H7 (cell line): ENCODE data around the gene INPP4A. TPM values are rescaled to one million over a fixed set of nuclear protein-coding genes. Genes with fewer than 3 reads are reported as not detected.
"Not testable (repeated sequence)": the region's sequence is repeated elsewhere in the genome, so short reads cannot be mapped to it uniquely, and the experiment has no call there.

Experiments used
- DNase-seq: peaks from one replicate; pipeline ENCODE4 v3.0.0; 2012
- H3K27me3 ChIP-seq: 2 replicates; pipeline ENCODE4 v1.6.0; 2011; ENCODE audit warnings: mild to moderate bottlenecking, low read length; ENCODE audit not compliant: control insufficient read depth, insufficient read depth
- H3K36me3 ChIP-seq: replicated peaks from 2 replicates; pipeline ENCODE4 v1.5.1; 2011; ENCODE audit warnings: low read length; ENCODE audit not compliant: control insufficient read depth, insufficient read depth
- H3K4me3 ChIP-seq: 2 replicates; pipeline ENCODE4 v1.5.1; 2011; ENCODE audit warnings: low read depth, mild to moderate bottlenecking, control low read depth, low read length, moderate library complexity; ENCODE audit not compliant: insufficient read depth
- total RNA-seq: library from RNA; depleted of rRNA; stranded (reverse); fragments of >200 nt; shearing (Covaris generic); gene quantifications from 2 replicates; pipeline ENCODE4 v1.2.3, GENCODE V29; 2014

INPP4A gene
- total RNA-seq, 1 experiment from 2014 or later, result 32.0 TPM

DNA sequence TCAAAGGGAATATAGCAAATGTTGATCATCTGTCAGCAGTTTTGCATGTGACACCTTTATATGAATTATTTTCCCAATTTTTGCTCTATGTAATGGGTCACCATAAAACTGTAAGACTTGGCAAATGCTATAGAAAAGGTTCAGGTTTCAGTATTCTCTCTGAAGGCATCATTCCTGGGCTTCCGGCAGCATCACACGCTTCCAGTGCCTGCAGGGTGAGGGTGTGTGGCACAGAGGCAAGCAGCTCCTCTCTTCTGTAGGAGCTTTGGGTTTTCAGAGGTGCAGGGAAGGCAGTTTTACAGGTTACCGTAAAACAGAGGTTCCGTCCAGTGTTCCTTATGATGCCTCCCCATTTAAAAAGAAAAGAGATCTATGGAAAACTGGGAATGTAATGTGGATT, 144.8 kb downstream of the INPP4A start:
- DNase-seq, result no peak
- Histone ChIP-seq H3K4me3 (no peak overlapping the region), H3K27me3 (no peaks in the 10 kb centered on the region), H3K36me3 (peaks cover 1% of the 10 kb centered on the region; the same call in 1 of the 2 replicates)

DNA sequence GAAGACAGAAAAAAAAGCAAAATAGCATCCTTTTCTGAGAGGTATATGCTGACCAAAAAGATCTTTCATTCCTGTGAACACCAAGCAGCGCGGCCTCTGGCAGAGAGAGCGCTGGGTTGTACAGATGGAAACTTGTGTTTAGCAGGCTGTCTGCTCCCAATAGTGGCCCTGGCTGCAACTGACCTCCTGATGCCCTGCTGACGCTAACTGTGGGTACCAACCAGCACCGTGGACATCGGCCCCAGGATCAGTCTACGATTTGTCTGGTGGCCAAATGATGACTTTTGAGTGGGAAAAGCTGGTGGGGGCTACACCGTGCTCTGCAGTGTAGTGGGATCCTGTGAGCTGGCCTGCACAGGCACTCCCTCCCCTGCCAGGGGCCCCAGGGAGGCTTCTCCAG, 147.9 kb downstream of the INPP4A start:
- Histone ChIP-seq H3K4me3 (no peak overlapping the region), H3K36me3 (peaks cover 1% of the 10 kb centered on the region; the same call in 1 of the 2 replicates), H3K27me3 (no peaks in the 10 kb centered on the region)
- DNase-seq, result no peak

DNA sequence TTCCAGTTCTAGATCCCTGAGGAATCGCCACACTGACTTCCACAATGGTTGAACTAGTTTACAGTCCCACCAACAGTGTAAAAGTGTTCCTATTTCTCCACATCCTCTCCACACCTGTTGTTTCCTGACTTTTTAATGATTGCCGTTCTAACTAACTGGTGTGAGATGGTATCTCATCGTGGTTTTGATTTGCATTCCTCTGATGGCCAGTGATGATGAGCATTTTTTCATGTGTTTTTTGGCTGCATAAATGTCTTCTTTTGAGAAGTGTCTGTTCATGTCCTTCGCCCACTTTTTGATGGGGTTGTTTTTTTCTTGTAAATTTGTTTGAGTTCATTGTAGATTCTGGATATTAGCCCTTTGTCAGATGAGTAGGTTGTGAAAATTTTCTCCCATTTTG, 150.0 kb downstream of the INPP4A start:
- not testable (repeated sequence) for H3K36me3 ChIP-seq, DNase-seq, H3K27me3 ChIP-seq, H3K4me3 ChIP-seq

DNA sequence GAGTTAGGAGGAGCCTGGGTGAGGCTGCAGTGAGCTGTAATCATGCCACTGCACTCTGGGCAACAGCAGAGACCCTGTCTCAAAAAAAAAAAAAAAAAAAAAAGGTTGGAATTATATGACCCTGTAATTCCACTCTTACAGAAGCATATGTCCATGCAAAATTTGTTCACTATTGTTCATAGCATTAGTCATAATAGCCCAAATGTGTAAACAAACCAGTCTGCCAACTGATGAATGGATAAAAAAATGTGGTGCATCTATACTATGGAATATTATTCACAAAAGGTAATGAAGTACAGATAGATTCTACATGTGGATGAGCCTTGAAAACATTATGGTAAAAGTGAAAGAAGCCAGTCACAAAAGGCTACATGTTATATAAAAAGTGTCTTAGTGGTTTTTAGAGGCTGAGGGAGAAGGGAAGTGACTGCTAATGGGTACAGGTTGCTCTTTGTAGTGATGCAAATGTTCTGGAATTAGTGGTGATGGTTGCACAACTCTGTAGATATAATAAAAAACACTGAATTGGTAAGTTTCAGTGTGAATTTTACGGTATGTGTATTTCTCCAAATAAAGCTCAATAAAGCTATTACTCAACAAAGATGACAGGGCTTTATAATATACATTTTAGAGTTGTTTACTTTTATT, 154.2 kb downstream of the INPP4A start:
- no peak for DNase-seq
- no peaks in the 10 kb centered on the region for H3K27me3 ChIP-seq
- H3K36me3 ChIP-seq, result no peaks in the 10 kb centered on the region; the same call in none of the 2 replicates
- no peak overlapping the region for H3K4me3 ChIP-seq

DNA sequence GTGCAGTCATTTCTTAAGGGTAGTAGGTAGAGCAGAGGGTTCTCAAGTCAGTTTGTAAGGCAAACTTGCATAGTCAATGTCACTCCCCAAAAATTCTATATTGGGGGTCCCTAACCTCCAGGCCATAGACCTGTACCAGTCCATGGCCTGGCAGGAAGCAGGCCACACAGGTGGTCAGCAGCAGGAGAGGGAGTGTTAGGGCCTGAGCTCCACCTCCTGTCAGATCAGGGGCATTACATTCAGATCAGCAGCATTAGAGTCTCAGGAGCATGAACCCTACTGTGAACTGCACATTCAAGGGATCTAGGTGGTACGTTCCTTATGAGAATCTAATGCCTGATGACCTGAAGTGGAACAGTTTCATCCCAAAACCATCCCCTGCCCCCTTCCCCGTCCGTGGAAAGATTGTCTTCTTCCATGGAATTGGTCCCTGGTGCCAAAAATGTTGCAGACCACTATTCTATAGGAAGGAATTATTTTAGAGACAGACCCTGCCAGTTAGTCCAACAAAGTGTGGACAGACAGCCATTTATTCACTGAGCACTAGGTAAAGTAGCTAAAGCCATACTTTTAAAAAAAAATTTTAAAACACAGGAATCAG, 157.0 kb downstream of the INPP4A start:
- Histone ChIP-seq H3K27me3 (no peaks in the 10 kb centered on the region), H3K4me3 (no peak overlapping the region), H3K36me3 (no peaks in the 10 kb centered on the region; the same call in none of the 2 replicates)
- DNase-seq, result peak; percentile 74

DNA sequence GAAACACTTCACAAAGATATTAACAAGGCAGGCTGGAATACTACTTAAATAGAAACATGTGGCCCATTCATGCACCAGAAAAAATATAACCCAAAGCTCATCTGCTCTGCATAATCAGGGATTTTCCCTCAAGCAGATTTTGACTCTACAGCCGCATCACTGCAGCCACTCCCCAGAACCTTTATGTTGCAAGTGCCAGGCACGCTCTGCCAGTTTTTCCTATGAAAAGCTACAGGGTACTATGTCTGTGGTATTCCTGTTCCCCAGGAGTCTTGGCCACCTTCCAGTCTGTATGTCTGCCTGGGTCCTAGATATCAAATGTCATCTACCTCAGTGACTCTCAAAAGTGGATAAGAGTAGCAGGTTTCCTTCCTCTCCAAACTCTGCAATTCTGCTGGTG, 159.9 kb downstream of the INPP4A start:
- no peaks in the 10 kb centered on the region; the same call in 1 of the 2 replicates for H3K36me3 ChIP-seq
- no peak overlapping the region for H3K4me3 ChIP-seq
- no peaks in the 10 kb centered on the region for H3K27me3 ChIP-seq
- DNase-seq, result no peak

DNA sequence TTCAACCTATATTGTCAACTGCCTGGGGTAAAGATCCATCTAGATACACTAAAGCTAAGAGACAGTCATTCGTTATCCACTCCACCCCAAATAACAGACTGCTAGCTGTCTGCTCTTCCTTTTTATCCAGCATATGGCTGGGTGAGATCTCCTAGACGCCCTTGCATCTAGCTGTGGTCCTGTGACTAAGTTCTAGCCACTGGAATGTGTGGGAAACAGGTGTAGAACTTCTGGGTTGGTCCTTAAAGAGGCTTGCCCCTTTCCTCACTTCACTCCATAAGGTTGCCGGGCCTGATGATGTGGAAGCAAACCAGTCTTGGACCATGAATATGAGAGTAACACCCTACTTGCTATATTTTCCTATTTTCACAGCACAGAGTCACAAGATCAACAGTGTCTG, 160.4 kb downstream of the INPP4A start:
- no peak for DNase-seq
- H3K27me3 ChIP-seq, result no peaks in the 10 kb centered on the region
- H3K36me3 ChIP-seq, result no peaks in the 10 kb centered on the region; the same call in 1 of the 2 replicates
- H3K4me3 ChIP-seq, result no peak overlapping the region

DNA sequence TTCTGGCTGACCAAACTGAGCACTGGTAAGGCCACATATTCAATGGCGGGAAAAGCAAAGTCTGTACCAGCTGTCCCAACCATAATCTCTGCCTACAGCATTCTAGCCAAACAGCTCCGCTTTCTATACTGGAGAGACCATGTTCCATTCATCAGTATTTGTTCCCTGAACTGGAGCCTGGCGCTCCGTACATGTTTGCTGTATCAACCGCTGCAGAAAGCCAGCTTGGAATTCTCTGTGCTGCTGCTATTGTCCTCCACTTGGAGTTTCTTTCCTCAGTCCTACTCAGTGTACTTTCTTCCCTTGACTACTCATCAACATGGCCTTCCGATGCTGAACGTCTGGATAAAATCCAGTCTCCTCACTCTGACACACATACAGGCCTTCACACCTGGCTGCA, 161.8 kb downstream of the INPP4A start:
- no peaks in the 10 kb centered on the region for H3K27me3 ChIP-seq
- peaks cover 10% of the 10 kb centered on the region for H3K36me3 ChIP-seq
- no peak overlapping the region for H3K4me3 ChIP-seq
- DNase-seq, result no peak

DNA sequence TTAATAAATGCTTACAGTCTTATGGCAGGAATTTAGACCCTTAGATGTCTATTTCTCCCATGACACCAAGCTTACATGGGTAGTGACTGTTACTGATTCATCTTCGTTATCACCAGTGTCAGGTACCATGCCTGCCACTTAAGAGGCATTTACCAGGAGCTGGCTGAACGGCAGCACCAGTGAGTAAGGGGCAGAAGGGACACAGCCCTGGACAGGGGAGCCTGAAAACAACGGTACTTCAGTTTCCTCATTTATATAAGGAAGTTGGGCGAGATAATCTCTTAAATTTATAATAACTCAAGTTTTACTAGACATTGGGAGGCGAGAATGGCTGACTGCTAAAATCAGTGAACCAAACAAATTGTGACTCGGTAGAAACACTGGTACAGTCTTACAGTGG, 162.4 kb downstream of the INPP4A start:
- DNase-seq, result no peak
- peaks cover 13% of the 10 kb centered on the region for H3K36me3 ChIP-seq
- peak overlapping the region; percentile 99; the same call in 1 of the 2 replicates for H3K4me3 ChIP-seq
- no peaks in the 10 kb centered on the region for H3K27me3 ChIP-seq

DNA sequence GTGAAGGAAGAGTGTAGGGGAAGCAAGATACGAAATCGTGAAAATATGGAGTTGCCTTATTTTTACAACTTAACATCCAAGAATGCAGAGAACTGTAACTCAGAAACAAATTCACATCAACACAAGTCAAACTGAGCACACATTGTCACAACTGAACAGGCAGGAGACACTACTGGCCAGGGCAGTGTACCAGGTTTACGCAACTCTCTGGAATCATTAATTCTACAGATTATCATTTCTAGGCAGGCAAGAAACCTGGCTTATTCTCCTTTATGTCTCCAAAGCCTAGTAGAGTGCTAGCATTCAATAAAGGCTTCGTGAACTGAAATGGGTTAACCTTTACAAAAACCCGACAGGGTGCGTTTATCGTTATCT, 163.1 kb downstream of the INPP4A start:
- Histone ChIP-seq H3K4me3 (peak overlapping the region; percentile 99), H3K36me3 (peaks cover 14% of the 10 kb centered on the region), H3K27me3 (no peaks in the 10 kb centered on the region)
- DNase-seq, result no peak

DNA sequence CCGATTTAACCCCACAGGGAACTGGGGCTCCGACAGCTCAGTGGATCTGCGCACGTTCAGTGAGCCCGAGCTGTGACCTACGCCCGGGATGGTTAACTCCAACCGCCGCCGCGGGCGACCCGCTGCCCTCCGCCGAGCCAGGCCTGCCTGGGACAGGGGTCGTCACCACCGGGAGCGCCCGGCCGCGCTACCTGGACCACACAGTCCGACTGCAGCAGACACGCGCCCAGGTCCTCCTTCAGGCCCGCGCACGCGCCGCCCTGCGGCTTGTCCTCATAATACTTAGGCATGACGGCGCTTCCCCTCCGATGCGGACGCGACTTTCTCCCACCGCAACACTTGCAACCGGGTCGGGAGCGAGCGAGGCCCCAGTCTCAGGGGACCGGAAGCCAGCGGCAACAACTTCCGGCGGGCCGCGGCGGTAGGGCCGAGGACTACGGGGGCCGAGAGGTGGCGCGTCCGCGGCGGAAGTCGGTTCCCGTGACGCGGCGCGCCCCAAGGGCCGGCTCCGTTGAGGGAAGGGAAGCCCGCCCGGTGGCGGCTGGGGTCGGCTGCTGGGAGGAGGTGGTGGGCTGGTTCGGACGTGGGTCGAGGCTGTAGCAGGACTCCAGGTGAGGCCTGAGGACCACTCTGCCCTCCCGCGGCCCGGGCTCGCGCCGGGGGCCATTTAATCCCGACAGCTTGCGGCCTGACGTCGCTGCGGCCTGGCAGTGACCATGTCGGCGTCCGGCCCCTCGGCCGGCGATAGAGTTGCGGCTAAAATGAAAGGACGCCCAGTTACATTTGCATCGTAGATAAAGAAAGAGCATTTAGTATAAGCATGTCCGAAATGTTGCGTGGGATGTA, 163.7 kb downstream of the INPP4A start, which contains the start of the genes COA5 and UNC50:
COA5 (minus strand) TSS at position 397 of the 846 bp plus-strand sequence; CDS start at position 290, 107 bp downstream.
UNC50 (plus strand) TSS at position 474 of the 846 bp plus-strand sequence. CDS start 1,171 bp downstream, outside the sequence.
- Histone ChIP-seq H3K4me3 (peak within 1 kb of the TSS; percentile 99), H3K36me3 (peaks cover 16% of the 10 kb centered on the region), H3K27me3 (no peaks in the 10 kb centered on the region)
- DNase-seq, result peak; percentile 96

DNA sequence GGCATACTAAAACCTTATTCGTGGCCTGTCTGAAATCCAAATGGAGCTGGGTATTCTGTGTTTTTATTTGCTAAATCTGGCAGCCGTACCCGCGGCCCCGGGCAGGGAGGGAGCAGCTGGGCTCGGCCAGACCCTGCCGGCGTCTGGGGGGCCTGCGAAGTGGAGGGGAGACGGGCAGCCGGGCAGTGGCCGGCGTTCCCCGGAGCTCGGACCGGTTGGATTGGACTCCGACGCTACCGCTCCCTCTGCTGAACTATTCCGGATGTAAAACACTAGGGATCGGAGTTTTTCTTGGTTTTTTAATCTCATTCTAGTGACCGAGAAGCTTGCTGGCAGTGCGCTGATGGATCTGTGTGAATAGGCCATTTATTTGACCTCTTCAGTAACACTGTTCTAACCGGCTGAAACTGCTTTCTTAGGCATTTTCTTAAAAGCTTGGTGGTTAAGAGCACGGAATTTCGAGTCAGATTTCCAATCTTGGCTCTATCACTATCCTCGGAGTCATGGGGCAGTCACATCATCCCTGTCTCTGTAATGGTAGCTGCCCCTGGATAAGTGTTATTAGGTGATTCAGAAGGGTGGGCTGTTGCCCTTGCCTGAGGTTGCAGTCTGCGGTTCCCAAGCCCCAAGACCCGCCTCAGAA, 164.4 kb downstream of the INPP4A start:
- Histone ChIP-seq H3K4me3 (peak overlapping the region; percentile 99), H3K27me3 (no peaks in the 10 kb centered on the region), H3K36me3 (peaks cover 20% of the 10 kb centered on the region)
- DNase-seq, result peak; percentile 75

DNA sequence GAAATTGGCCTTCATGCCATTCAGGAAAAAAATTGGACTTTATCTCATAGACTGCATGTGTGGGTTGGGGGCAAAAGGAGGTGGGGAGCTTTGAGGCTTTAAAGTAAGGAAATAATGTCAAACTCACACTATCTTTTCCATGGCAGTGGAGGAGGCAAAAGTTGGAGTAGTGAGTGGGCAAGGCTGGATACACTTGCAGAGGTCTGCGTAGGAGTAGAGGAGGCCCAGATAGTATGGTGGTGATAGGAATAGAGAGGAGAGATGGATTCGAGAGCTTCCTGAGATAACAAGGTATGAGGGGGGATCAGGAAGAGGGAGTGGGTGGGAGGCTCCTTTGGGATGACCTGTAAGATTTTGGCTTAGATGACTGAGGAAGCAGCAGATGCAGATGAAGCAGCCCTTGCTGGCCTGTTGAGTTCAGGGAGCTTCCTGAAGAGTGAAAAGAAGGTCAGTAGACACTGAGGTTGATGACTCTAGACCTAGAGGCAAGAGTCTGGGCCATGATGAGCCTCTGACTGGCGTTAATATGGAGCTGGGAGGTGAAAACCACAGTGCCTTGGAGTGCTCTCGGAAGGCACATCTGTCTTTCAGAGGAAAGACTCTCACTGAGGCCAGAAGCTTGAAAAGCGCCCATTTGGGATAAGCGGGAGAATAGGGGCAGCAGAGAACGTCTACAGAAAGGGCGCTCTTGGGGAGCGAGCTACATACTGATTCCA, 169.5 kb downstream of the INPP4A start:
- no peak for DNase-seq
- peaks cover 26% of the 10 kb centered on the region for H3K36me3 ChIP-seq
- no peaks in the 10 kb centered on the region for H3K27me3 ChIP-seq
- no peak overlapping the region for H3K4me3 ChIP-seq

DNA sequence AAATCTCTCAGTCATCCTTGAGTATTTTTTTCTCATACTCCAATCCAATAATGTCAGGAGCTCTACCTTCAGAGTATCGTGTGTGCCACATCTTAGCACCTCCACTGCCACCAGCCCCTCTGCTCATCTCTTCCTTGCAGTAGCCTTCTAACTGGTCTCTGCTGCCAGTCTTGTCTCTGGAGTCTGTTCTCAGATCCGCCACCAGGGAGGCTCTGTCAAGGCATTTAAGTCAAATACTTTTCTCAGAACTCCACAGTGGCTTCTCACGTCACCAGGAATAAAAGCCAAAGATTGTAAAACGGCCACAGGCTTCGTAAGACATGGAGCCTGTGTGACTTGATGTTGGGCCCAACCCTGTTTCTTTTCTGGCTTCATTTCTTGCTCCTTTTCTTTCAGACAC, 170.8 kb downstream of the INPP4A start:
- Histone ChIP-seq H3K36me3 (peaks cover 22% of the 10 kb centered on the region), H3K27me3 (no peaks in the 10 kb centered on the region), H3K4me3 (no peak overlapping the region)
- DNase-seq, result peak; percentile 30
